C1 segment of cervical spinal cord (tissue), 14 donors: ENCODE data around the gene GNB5.

Experiments
- DNase-seq, 14 donors: peaks; one replicate each; lab custom pipeline; 2025; lab: John Stamatoyannopoulos, UW

Gene GNB5

GRCh38 chr15:52066842-52067544 is 124.2 kb downstream of the GNB5 start:
- DNase-seq: no peak
